Progenitor cell of endocrine pancreas (in vitro differentiated cells): Measurements from ENCODE around the gene CFAP221. TPM values are rescaled to one million over a fixed set of nuclear protein-coding genes. Genes with fewer than 3 reads are reported as not detected.

Source experiments
- DNase-seq: peaks from one replicate; pipeline ENCODE4 v3.0.0; 2021; ENCODE audit warnings: low spot score; ENCODE audit not compliant: unreplicated experiment
- H3K27ac Mint-ChIP-seq: 2 replicates; pipeline ENCODE4 v1.8.0; 2021; ENCODE audit warnings: mild to moderate bottlenecking, moderate library complexity, mixed read lengths
- H3K27me3 Mint-ChIP-seq: 2 replicates; pipeline ENCODE4 v1.8.0; 2021; ENCODE audit warnings: mixed read lengths
- H3K36me3 Mint-ChIP-seq: 2 replicates; pipeline ENCODE4 v1.8.0; 2022; ENCODE audit warnings: mixed read lengths; ENCODE audit not compliant: insufficient read depth
- H3K4me1 Mint-ChIP-seq: 2 replicates; pipeline ENCODE4 v1.8.0; 2021; ENCODE audit warnings: low read depth, mixed read lengths
- H3K4me3 Mint-ChIP-seq: 2 replicates; pipeline ENCODE4 v1.8.0; 2021; ENCODE audit warnings: low read depth, mild to moderate bottlenecking, moderate library complexity, mixed read lengths
- H3K9me3 Mint-ChIP-seq: 2 replicates; pipeline ENCODE4 v1.8.0; 2021; ENCODE audit warnings: low read depth, mixed read lengths
- total RNA-seq: library from RNA; stranded (reverse); gene quantifications from 2 replicates; pipeline ENCODE4 v1.2.1, GENCODE V29; 2021
- TF ChIP-seq, protein P1 (sequence below): fragments of 200-600 bp; sonication (generic); IDR thresholded peaks from one replicate; pipeline ENCODE4 v1.5.0; 2021; ENCODE audit warnings: antibody characterized with exemption, mild to moderate bottlenecking; ENCODE audit not compliant: unreplicated experiment

Gene CFAP221
- total RNA-seq, 1 donor from 2014 or later = 33.0 TPM

DNA sequence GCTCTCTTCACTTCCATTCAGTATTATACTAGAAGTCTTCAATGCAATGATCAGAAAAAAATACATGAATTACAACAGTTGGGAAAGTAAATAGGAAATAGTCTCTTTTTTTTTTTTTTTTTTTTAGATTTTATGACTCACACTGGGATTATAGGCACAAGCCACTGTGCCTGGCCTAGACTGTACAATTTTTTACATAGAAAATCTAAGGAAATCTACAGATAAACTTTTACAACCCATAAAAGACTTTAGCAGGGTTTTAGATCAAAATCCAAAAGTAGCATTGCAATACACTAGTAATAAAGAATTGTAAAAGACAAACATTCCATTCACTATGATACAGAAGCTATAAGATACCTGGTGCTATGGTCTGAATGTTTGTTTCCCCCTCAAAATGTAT, 39.0 kb downstream of the CFAP221 start:
- no peak for DNase-seq
- Mint-ChIP-seq H3K9me3 (peaks cover 5% of the 10 kb centered on the region), H3K27ac (no peak overlapping the region), H3K36me3 (peaks cover 7% of the 10 kb centered on the region), H3K4me1 (peaks cover 6% of the 10 kb centered on the region), H3K27me3 (no peaks in the 10 kb centered on the region), H3K4me3 (no peak overlapping the region)
- TF ChIP-seq, protein P1, sequence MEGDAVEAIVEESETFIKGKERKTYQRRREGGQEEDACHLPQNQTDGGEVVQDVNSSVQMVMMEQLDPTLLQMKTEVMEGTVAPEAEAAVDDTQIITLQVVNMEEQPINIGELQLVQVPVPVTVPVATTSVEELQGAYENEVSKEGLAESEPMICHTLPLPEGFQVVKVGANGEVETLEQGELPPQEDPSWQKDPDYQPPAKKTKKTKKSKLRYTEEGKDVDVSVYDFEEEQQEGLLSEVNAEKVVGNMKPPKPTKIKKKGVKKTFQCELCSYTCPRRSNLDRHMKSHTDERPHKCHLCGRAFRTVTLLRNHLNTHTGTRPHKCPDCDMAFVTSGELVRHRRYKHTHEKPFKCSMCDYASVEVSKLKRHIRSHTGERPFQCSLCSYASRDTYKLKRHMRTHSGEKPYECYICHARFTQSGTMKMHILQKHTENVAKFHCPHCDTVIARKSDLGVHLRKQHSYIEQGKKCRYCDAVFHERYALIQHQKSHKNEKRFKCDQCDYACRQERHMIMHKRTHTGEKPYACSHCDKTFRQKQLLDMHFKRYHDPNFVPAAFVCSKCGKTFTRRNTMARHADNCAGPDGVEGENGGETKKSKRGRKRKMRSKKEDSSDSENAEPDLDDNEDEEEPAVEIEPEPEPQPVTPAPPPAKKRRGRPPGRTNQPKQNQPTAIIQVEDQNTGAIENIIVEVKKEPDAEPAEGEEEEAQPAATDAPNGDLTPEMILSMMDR = no peak

DNA sequence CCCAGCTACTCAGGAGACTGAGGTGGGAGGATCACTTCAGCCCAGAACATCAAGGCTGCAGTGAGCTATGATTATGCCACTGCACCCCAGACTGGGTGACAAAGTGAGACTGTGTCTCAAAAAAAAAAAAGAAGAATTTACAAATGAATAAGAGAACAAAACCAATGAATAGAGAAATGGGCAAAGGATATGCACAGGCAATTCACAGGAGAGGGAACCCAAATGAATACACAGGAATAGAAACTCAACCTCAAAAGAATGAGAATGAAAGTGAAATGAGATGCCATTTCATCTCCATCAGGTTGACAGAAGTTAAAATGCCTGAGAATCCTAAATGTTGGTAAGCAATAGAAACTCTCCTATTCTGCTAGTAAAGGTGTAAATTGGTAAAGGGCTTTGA, 40.2 kb downstream of the CFAP221 start:
- H3K27me3 Mint-ChIP-seq = no peaks in the 10 kb centered on the region
- peaks cover 5% of the 10 kb centered on the region for H3K9me3 Mint-ChIP-seq
- peaks cover 7% of the 10 kb centered on the region for H3K36me3 Mint-ChIP-seq
- H3K4me3 Mint-ChIP-seq = no peak overlapping the region
- DNase-seq = no peak
- no peak overlapping the region for H3K27ac Mint-ChIP-seq
- TF ChIP-seq, protein P1 = no peak
- H3K4me1 Mint-ChIP-seq = peaks cover 4% of the 10 kb centered on the region

DNA sequence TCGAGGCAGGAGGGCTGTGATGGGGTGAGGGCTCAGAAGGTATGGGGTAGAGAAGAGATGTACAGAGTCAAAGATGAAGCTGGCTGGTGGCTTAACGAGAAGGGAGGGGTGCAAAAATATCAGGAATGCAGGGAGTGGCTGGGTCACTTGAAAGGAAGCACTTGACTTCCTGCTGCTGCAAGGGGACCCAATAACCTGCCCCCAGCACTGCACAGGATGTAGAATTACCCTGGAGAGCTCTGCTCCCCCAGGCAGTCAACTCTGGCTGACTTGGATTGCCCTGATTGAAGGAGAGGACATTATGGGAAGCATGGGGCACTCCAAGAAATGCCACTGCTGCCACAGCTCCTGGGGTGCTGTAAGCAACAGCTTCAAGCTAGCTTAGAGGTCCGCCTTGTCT, 41.8 kb downstream of the CFAP221 start:
- DNase-seq = no peak
- Mint-ChIP-seq H3K36me3 (peaks cover 8% of the 10 kb centered on the region), H3K27ac (no peak overlapping the region), H3K4me3 (no peak overlapping the region), H3K4me1 (peaks cover 5% of the 10 kb centered on the region), H3K27me3 (no peaks in the 10 kb centered on the region), H3K9me3 (peaks cover 5% of the 10 kb centered on the region)
- TF ChIP-seq, protein P1 = no peak

DNA sequence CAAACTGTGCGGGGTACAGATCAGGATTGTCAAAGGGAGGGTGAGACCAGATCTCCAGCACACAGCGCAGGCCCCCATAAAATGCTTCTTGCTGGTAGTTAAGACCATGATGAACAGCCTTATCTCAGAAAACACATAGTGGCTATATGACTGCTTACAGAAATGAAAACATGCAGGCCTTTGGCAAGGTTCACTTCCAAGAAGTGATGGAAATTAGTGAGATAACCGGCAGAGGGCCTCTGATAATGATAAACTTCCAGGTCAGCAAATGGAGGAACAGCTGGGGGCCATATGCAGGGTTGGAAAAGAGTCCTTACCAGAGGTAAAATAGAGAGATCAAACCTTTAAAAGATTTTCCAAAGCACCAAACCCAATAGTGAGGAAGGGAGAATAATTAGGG, 46.6 kb downstream of the CFAP221 start:
- H3K27me3 Mint-ChIP-seq = peaks cover 2% of the 10 kb centered on the region
- H3K27ac Mint-ChIP-seq = no peak overlapping the region
- H3K4me3 Mint-ChIP-seq = no peak overlapping the region
- H3K9me3 Mint-ChIP-seq = no peaks in the 10 kb centered on the region
- peaks cover 1% of the 10 kb centered on the region for H3K36me3 Mint-ChIP-seq
- no peak for DNase-seq
- H3K4me1 Mint-ChIP-seq = peaks cover 4% of the 10 kb centered on the region
- TF ChIP-seq, protein P1 = no peak

DNA sequence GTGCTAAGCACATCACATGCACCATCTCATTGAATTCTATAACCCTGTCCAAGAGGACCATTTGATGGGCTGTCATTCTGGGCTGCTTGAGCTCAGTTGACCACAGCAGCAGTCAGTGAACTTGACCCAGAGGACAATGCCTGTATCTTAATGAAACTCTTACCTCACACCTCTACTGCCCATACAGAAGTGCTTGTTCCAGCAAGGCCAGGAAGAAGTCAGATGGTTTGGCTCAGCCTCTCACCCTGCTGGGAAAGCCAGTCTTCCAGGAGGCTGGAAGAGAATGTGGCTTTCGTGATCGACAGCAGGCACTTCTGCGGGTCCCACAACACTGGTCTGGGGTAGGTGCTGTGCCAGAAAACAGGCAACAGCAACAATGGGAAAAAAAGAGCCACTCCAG, 47.3 kb downstream of the CFAP221 start:
- no peak for DNase-seq
- H3K27ac Mint-ChIP-seq = no peak overlapping the region
- peaks cover 1% of the 10 kb centered on the region for H3K4me1 Mint-ChIP-seq
- H3K27me3 Mint-ChIP-seq = peaks cover 2% of the 10 kb centered on the region
- H3K9me3 Mint-ChIP-seq = no peaks in the 10 kb centered on the region
- TF ChIP-seq, protein P1 = no peak
- H3K4me3 Mint-ChIP-seq = no peak overlapping the region
- peaks cover 1% of the 10 kb centered on the region for H3K36me3 Mint-ChIP-seq
